NK-92 (cell line): Measurements from ENCODE around the gene SHROOM4.

Experiments
- DNase-seq: peaks from one replicate; lab custom pipeline; 2025; ENCODE audit not compliant: unreplicated experiment; lab: John Stamatoyannopoulos, UW

Gene SHROOM4

GRCh38 chrX:50707955-50708699, 105.9 kb downstream of the SHROOM4 start:
- DNase-seq: no peak

DNA sequence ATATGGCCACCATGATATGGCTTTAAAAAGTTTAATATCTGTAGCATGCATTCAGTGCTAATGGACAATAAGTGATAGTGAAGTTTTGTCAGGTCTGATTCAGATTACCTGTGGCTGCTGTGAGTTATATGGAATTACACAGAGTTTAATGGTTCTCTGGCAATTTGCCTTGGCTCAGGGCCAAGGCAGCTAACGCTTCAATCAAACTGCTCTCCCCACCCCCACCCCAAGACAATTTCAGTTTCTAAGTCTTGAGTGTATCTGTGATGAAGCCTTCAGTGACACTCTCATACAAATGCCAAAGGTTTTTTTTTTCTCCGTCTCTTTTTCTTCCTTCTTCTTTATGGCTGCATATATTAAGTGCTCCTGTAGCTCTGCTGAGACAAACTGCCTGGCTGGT, 106.6 kb downstream of the SHROOM4 start:
- no peak for DNase-seq

GRCh38 chrX:50705042-50705441, 109.0 kb downstream of the SHROOM4 start:
- no peak for DNase-seq

- no peak for DNase-seq
These were observed 109.6 kb downstream of the SHROOM4 start for GRCh38 chrX:50704360-50704759.

DNA sequence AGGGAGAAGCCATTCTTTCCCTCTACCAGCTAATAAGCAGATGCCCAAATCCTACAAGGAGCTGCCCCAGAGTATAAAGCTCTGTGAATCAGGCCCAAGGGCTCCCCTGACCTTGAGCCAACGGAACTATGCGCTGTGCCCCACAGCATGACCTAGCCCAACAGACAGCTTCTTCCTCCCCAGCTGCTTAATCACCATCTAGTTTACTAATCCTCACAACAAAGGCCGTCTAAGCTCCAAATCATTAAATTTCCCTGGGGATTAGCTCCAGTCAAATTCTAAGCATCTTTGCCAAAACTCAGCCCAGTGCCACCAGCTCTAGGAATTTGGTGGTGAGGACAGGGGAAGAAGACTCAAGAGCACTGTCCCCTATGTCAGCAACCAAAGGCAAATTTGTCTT, 113.1 kb downstream of the SHROOM4 start:
- DNase-seq: no peak

DNA sequence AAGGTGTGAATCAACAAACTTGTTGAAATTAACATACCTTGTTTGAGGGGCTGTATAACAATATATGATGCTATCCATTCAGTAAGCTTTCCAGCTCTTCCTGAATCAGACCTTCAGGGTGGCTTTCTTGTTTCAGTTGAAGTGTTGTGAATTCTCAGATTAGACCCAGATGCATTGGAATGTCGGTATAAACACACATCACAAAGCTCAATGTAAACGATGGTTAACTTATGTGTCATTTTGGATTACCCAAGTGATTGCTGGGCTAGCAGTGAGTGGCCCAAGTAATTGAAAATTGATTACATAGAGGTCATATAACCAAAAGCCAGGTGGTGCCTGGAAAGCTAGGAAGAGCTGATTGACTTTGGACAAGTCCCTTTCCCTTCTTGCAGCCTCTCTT, 115.0 kb downstream of the SHROOM4 start:
- no peak for DNase-seq

DNA sequence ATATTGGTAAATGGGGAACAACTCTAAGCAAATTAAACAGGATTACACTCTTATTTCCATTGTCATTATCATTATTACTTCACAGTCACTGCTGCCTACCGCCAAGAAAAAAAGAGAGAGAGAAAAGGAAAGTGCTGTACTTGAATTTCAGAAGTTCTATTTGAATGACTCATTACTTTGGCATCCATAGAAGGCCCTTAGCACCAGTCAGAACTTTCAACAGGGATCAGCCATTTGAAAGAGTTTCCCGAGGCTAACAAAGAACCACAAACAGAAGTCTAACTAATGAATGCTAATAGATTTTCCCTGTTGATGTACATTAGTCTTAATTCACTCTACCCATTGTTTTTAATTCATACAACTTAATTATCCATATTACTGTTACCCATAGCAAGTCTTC, 116.3 kb downstream of the SHROOM4 start:
- no peak for DNase-seq

DNA sequence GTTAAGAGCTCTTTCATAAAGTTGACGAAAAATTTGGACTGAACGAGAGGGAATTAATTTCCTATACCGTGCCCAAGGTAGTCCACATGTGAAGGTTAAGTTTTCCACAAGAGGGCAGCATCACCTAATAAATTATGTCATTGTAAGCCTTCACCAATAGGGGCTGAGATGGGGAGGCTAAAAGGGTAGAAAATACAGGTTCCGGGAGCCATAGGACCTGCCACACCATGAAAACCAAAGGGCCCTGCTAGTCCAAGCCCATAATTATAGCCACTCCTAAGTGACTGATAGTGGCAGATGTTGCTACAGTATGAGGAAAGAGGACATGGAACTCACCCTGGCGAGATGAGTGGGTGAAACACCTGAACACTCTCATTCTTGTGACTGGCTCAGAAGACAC, 122.2 kb downstream of the SHROOM4 start:
- DNase-seq: no peak

GRCh38 chrX:50684871-50685270, 129.1 kb downstream of the SHROOM4 start:
- DNase-seq: no peak

- no peak for DNase-seq
These were observed 133.0 kb downstream of the SHROOM4 start for GRCh38 chrX:50680990-50681389.

DNA sequence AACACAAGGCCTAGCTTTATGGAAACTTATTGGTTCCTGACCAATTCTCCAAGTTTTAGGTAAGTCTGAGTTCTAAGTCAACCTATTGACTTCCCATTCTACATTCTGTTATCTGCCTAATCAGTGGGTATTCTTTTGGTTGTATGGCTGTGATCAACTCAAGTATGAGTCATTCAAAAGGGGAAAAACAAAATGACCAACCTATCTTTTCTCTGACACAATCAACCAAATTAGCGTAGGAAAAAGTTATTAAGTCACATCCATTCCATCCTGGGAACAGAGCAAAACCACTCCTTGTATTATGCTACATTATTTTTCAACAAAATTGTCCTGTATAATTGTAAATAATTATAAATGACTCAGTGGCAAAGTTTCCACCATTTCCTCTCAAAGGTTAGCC, 136.2 kb downstream of the SHROOM4 start:
- no peak for DNase-seq

- no peak for DNase-seq
These were observed 142.3 kb downstream of the SHROOM4 start for GRCh38 chrX:50671661-50672060.

- no peak for DNase-seq
These were observed 145.1 kb downstream of the SHROOM4 start for GRCh38 chrX:50668860-50669259.

DNA sequence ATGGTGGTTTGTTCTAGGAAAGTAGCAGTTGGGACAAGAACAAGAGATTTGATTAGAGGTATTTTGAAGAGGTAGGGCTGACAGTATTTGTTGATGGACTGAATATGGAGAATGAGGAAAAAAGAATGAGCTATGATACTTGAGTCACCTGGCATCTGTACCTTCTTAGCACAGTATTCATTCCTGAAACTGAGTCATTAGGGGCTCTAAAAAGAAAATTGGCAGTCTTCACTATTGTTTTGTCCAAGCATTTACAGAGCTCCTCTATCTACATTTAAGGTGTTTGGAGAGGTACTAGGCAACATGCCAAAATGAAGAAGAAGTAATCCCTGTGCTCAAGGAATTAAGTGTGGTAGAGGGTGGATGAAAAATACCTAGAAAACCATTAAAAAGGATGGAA, 165.8 kb downstream of the SHROOM4 start:
- no peak for DNase-seq

GRCh38 chrX:50644496-50644895, 169.5 kb downstream of the SHROOM4 start:
- DNase-seq: no peak

DNA sequence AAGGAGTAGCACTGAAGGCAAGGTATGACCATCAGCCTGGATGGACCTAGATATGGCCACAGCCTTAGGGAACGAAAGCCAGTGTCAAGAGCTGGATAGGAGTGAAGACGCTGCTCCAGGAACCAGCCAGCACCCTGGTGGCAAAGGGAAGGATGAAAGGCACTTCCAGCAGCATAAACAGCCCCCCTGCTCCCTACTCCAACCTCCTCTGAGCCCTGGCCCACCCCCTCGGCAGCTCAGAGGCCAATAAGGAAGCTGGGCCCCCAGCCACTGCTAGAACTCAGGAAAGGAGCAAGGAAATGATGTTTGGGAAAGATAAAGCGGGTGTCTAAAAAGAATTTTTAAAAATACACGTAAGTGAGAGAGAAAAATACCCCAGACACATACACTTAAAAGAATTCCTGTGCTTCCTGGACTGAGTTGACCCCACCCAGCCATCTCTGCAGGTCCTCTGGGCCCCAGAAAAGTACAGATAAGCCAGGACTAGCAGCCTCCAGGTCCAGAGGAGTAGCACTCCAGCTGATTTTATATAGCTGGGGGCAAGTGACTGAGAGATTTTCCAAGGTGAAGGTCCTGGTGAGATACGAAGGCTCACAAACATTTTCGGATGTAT, 170.4 kb downstream of the SHROOM4 start:
- DNase-seq: no peak

DNA sequence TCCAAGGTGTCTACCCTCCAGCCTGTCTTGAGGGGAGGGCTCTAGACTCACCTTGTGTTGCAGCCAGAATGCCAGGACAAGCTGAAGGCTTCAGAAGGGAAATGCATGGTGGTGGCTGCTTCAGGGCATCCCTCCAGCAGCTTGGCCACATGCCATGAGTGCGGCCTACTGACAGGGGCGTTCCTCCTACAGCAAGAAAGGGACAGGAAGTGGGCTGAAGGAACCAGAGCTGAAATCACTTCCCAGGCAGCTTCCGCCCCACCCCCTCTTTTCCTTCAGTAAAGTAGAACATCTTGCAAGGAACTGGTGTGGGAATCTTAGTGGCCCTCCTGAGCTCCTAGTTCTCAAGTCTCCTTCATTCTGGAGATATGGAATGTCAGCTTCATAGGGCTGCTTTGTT, 175.9 kb downstream of the SHROOM4 start:
- DNase-seq: no peak

DNA sequence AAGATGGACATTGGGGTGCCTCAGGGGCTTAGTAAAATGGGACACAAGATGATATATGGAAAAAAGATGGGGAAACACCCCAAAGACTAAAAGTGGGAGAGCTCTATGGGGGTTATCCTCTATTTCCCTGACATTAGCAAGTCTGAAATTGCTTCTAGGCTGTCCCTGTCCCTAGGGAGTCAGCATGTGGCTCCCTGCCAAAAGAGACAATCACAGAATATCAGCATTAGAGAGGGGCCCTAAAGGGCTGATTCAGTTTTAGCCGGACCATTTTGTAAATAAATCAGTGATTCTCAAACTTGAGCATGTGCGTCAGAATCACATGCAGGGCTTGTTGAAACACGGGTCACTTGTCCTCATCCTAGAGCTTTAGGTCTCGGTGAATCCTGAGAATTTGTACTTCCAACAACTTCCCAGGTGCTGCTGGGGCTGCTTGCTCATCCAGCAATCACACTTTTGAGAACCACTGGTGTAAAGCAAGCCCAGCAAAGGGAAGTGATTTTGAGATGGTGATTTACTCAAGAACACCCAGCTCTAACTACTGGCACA, 178.1 kb downstream of the SHROOM4 start:
- DNase-seq: no peak

- DNase-seq: no peak
These were observed 178.8 kb downstream of the SHROOM4 start for GRCh38 chrX:50635162-50635561.

- no peak for DNase-seq
These were observed 184.2 kb downstream of the SHROOM4 start for GRCh38 chrX:50629774-50630173.

- DNase-seq: no peak
These were observed 186.3 kb downstream of the SHROOM4 start for GRCh38 chrX:50627696-50628095.

GRCh38 chrX:50626432-50626831, 187.6 kb downstream of the SHROOM4 start:
- no peak for DNase-seq

GRCh38 chrX:50622751-50623150, 191.2 kb downstream of the SHROOM4 start:
- DNase-seq: no peak
